ENCODE results near the gene ARL6IP6. TPM values are rescaled to one million over a fixed set of nuclear protein-coding genes. Genes with fewer than 3 reads are reported as not detected.

ARL6IP6 gene
- total RNA-seq, 1 donor from 2014 or later, result 15.9 TPM

DNA sequence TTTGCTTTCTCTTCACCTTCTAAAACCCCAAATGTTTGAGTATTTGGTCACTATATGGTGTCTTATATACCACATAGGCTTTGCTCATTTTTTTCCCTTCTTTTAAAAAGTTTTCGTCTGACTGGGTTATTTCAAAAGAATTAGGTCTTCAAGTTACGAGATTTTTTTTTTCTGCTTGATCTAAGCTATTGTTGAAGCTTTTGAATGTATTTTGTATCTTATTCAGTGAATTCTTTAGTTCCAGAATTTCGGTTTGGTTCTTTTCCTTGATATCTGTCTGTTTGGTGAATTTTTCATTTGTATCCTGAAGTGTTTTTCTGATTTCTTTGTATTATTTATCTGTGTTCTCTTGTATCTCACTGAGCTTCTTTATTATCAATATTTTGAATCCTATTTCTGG, 93.5 kb downstream of the ARL6IP6 start:
- ATAC-seq, result no peak

Other genes with a start within 250 kb of the ARL6IP6 start
- gene PRPF40A, start 1.2 kb upstream of the ARL6IP6 start, total RNA-seq, result 73.6 TPM